OCI-LY1 (cell line): ENCODE measurements around the gene EIPR1.
A peak's percentile ranks its signal among the peaks of the same experiment; 100 is the strongest.
"Not testable (repeated sequence)": the region's sequence is repeated elsewhere in the genome, so short reads cannot be mapped to it uniquely, and the experiment has no call there.

Experiments used
- H2AFZ ChIP-seq: fragments of 200-600 bp; sonication (generic), shearing (Covaris generic); 2 replicates; pipeline ENCODE4 v1.6.0; 2014; ENCODE audit warnings: antibody characterized with exemption, mild to moderate bottlenecking, low read length
- H3F3A ChIP-seq: fragments of 200-600 bp; sonication (generic), shearing (Covaris generic); 2 replicates; pipeline ENCODE4 v1.6.0; 2014; ENCODE audit warnings: mild to moderate bottlenecking, antibody characterized with exemption, low read length, moderate library complexity; ENCODE audit not compliant: insufficient read depth
- H3K27ac ChIP-seq: fragments of 200-600 bp; sonication (generic); 2 replicates; pipeline ENCODE4 v1.5.1; 2014; ENCODE audit warnings: low read length, mixed run types, mild to moderate bottlenecking, low read depth; ENCODE audit not compliant: poor library complexity, severe bottlenecking
- H3K27me3 ChIP-seq: fragments of 200-600 bp; sonication (generic); 2 replicates; pipeline ENCODE4 v1.6.0; 2014; ENCODE audit warnings: antibody characterized with exemption, mild to moderate bottlenecking, low read length, moderate library complexity; ENCODE audit not compliant: insufficient read depth
- H3K36me3 ChIP-seq: fragments of 200-600 bp; sonication (generic); 2 replicates; pipeline ENCODE4 v1.6.1; 2014; ENCODE audit warnings: mild to moderate bottlenecking, antibody characterized with exemption, low read length, moderate library complexity, mixed read lengths; ENCODE audit not compliant: insufficient read depth
- H3K4me1 ChIP-seq: fragments of 200-600 bp; sonication (generic); 2 replicates; pipeline ENCODE4 v1.5.1; 2014; ENCODE audit warnings: mild to moderate bottlenecking, low read length, moderate library complexity; ENCODE audit not compliant: insufficient read depth, severe bottlenecking
- H3K4me2 ChIP-seq: fragments of 200-600 bp; sonication (generic), shearing (Covaris generic); 2 replicates; pipeline ENCODE4 v1.6.1; 2014; ENCODE audit warnings: low read length
- H3K4me3 ChIP-seq: fragments of 200-600 bp; sonication (generic); 2 replicates; pipeline ENCODE4 v1.5.1; 2014; ENCODE audit warnings: low read length, low read depth, mild to moderate bottlenecking, mixed read lengths; ENCODE audit not compliant: poor library complexity, severe bottlenecking
- H3K79me2 ChIP-seq: fragments of 200-600 bp; shearing (Covaris generic); 2 replicates; pipeline ENCODE4 v1.6.1; 2016; ENCODE audit warnings: mixed run types, low read length, mixed read lengths; ENCODE audit not compliant: insufficient read depth
- H3K9ac ChIP-seq: fragments of 200-600 bp; sonication (generic), shearing (Covaris generic); 2 replicates; pipeline ENCODE4 v1.6.1; 2014; ENCODE audit warnings: mild to moderate bottlenecking, low read length, mixed read lengths
- H3K9me2 ChIP-seq: fragments of 200-600 bp; sonication (generic), shearing (Covaris generic); 2 replicates; pipeline ENCODE4 v1.6.1; 2014; ENCODE audit warnings: low read depth, mild to moderate bottlenecking, low read length, mixed read lengths
- H3K9me3 ChIP-seq: fragments of 200-600 bp; shearing (Covaris generic); 2 replicates; pipeline ENCODE4 v1.6.1; 2014; ENCODE audit warnings: low read length, mixed read lengths
- H4K20me1 ChIP-seq: fragments of 200-600 bp; sonication (generic), shearing (Covaris generic); 2 replicates; pipeline ENCODE4 v1.6.0; 2016; ENCODE audit warnings: mild to moderate bottlenecking, low read length; ENCODE audit not compliant: insufficient read depth
- EZH2 ChIP-seq: fragments of 200-600 bp; sonication (generic), shearing (Covaris generic); IDR thresholded peaks from 2 replicates; pipeline ENCODE4 v1.8.0; 2017; ENCODE audit warnings: borderline replicate concordance, mixed run types, mild to moderate bottlenecking, antibody characterized with exemption, low read length, moderate library complexity, mixed read lengths
- TF ChIP-seq, protein P1 (sequence below): fragments of 200-600 bp; sonication (generic), shearing (Covaris generic); IDR thresholded peaks from 2 replicates; pipeline ENCODE4 v1.5.1; 2017; ENCODE audit warnings: mild to moderate bottlenecking, antibody characterized with exemption, low read length, moderate library complexity, mixed read lengths

The EIPR1 gene

DNA sequence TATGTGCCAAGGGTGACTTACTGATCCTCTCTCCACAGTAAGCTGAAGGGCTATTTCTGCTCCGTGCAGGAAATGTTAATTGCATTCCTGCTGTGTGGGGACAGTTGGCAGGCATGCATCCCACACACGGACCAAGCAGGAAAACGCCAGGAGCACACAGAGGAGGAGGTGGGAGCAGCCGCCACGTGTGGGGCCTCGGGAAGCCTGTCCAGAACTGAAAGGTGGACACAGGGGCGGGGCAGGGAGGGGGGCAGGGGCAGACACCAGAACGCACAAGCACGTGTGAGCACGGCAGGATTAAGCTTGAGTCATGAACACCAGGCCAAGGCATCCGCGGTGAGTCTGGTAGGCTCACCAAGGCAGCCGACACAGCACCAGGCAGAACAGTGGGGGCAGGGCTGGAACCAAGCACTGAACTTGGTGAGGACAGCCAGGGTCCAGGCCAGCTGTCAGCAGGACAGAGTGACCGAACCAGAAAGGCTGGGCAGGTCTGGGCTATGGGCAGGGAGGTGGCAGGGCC is 177.1 kb downstream of the EIPR1 start:
- Histone ChIP-seq H3K9ac (no peak overlapping the region), H3K4me1 (peaks cover 33% of the 10 kb centered on the region), H3K27me3 (no peaks in the 10 kb centered on the region), H3K9me2 (no peaks in the 10 kb centered on the region), H3K9me3 (no peaks in the 10 kb centered on the region), H4K20me1 (no peaks in the 10 kb centered on the region), H2AFZ (no peak overlapping the region), H3K27ac (no peak overlapping the region), H3F3A (no peaks in the 10 kb centered on the region), H3K79me2 (no peaks in the 10 kb centered on the region), H3K4me2 (no peak overlapping the region), H3K4me3 (no peak overlapping the region), H3K36me3 (peaks cover 4% of the 10 kb centered on the region)
- TF ChIP-seq, protein P1, sequence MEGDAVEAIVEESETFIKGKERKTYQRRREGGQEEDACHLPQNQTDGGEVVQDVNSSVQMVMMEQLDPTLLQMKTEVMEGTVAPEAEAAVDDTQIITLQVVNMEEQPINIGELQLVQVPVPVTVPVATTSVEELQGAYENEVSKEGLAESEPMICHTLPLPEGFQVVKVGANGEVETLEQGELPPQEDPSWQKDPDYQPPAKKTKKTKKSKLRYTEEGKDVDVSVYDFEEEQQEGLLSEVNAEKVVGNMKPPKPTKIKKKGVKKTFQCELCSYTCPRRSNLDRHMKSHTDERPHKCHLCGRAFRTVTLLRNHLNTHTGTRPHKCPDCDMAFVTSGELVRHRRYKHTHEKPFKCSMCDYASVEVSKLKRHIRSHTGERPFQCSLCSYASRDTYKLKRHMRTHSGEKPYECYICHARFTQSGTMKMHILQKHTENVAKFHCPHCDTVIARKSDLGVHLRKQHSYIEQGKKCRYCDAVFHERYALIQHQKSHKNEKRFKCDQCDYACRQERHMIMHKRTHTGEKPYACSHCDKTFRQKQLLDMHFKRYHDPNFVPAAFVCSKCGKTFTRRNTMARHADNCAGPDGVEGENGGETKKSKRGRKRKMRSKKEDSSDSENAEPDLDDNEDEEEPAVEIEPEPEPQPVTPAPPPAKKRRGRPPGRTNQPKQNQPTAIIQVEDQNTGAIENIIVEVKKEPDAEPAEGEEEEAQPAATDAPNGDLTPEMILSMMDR: no peak
- TF ChIP-seq EZH2: no peak

- Histone ChIP-seq H3K27ac (no peak overlapping the region), H3K79me2 (no peaks in the 10 kb centered on the region), H3K27me3 (no peaks in the 10 kb centered on the region), H3K4me3 (no peak overlapping the region), H2AFZ (no peak overlapping the region), H3K36me3 (peaks cover 4% of the 10 kb centered on the region; the same call in 1 of the 2 replicates), H3K9ac (no peak overlapping the region), H3K9me2 (no peaks in the 10 kb centered on the region), H4K20me1 (no peaks in the 10 kb centered on the region), H3F3A (no peaks in the 10 kb centered on the region), H3K4me2 (no peak overlapping the region), H3K9me3 (no peaks in the 10 kb centered on the region), H3K4me1 (peaks cover 40% of the 10 kb centered on the region)
- TF ChIP-seq, protein P1: no peak
- TF ChIP-seq EZH2: no peak
These were observed 177.8 kb downstream of the EIPR1 start for GRCh38 chr2:3199627-3200345.

DNA sequence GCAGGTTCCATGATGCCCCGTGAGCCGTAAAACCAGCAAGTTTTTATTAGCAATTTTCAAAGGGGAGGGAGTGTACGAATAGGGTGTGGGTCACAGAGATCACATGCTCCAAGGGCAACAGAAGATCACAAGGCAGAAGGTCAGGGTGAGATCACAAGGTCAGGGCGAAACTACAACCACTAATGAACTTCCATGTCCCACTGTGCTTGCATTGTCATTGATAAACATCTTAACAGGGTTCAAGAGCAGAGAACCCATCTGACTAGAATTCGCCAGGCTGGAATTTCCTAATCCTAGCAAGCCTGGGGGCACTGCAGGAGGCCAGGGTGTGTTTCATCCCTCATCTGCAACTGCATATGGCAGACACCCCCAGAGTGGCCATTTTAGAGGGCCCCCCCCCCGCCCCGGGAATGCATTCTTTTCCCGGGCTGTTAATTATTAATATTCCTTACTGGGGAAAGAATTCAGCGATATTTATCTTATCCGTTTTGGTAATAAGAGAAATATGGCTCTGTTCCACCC is 178.9 kb downstream of the EIPR1 start:
- not testable (repeated sequence) for H3K9me3 ChIP-seq, H3K9me2 ChIP-seq, H3K27me3 ChIP-seq, H3F3A ChIP-seq, H4K20me1 ChIP-seq, H2AFZ ChIP-seq, H3K79me2 ChIP-seq
- H3K27ac ChIP-seq: peak overlapping the region; percentile 95
- peak overlapping the region; percentile 45 for H3K4me3 ChIP-seq
- H3K4me2 ChIP-seq: peak overlapping the region; percentile 59; the same call in 1 of the 2 replicates
- H3K4me1 ChIP-seq: peaks cover 44% of the 10 kb centered on the region
- peak overlapping the region; percentile 59; the same call in 1 of the 2 replicates for H3K9ac ChIP-seq
- peaks cover 12% of the 10 kb centered on the region; the same call in 1 of the 2 replicates for H3K36me3 ChIP-seq
